Epithelial cell of prostate (primary cell): ENCODE data around the gene USP14.

Experiments used
- DNase-seq: peaks from one replicate; pipeline ENCODE4 v3.0.0-alpha.2; 2011; ENCODE audit warnings: low read depth, low spot score
- H3K27ac ChIP-seq: fragments of 450-650 bp; 2 replicates; pipeline ENCODE4 v1.5.1; 2017; ENCODE audit warnings: mild to moderate bottlenecking

Gene USP14

GRCh38 chr18:220708-221107 is 62.4 kb downstream of the USP14 start:
- no peak for DNase-seq

GRCh38 chr18:225745-226144 is 67.4 kb downstream of the USP14 start:
- no peak overlapping the region for H3K27ac ChIP-seq
- DNase-seq = no peak

More at GRCh38 chr18:220708-221107, 62.4 kb downstream of the USP14 start:
- H3K27ac ChIP-seq = no peak overlapping the region

GRCh38 chr18:227374-227773 is 69.0 kb downstream of the USP14 start:
- H3K27ac ChIP-seq = no peak overlapping the region
- no peak for DNase-seq

- no peak for DNase-seq
- no peak overlapping the region for H3K27ac ChIP-seq
Measured at GRCh38 chr18:227902-228301, 69.5 kb downstream of the USP14 start.

DNA sequence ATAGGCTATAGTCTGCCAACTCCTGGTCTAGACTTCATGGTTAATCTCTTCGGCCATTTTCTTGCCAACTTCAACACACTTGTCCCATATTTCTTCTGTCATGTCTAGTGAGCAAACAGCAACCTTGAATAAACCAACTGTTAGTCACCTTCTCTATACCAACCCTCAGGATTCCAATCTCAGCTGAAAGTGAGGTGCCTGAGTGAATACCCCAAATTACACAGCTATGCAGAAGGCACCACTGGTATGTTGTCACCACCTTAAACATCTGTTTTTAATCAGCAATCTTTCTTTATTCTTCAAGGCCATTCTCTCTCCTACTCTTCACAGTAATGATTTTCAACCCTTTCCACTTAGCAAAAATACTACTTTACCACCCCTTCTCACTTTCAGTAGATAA is 70.2 kb downstream of the USP14 start:
- DNase-seq = no peak
- H3K27ac ChIP-seq = no peak overlapping the region

DNA sequence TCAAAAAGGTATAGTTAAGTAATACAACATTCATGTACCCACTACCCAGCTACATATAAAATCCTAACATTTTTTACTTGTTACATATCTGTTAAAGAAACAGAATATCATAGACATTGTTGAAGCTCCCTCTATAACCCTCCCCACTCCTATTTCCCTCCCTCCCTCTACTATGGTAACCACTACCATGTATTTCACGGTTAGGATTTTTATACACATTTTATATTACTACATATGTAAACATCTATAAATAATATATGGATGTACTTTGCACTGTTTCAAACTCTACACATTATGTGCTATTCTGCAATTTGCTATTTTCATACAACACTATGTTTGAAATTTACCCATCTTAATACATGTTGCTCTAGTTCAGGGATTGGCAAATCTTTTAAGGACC is 73.2 kb downstream of the USP14 start:
- no peak overlapping the region for H3K27ac ChIP-seq
- DNase-seq = no peak

- no peak for DNase-seq
- no peak overlapping the region for H3K27ac ChIP-seq
Measured at GRCh38 chr18:240175-240574, 81.8 kb downstream of the USP14 start.

- no peak overlapping the region for H3K27ac ChIP-seq
- no peak for DNase-seq
Measured at GRCh38 chr18:245282-245847, 87.0 kb downstream of the USP14 start.

GRCh38 chr18:248053-248452 is 89.7 kb downstream of the USP14 start:
- no peak overlapping the region for H3K27ac ChIP-seq

GRCh38 chr18:250685-251084 is 92.3 kb downstream of the USP14 start:
- no peak overlapping the region for H3K27ac ChIP-seq
- DNase-seq = no peak

More at GRCh38 chr18:248053-248452, 89.7 kb downstream of the USP14 start:
- no peak for DNase-seq

- DNase-seq = no peak
Measured at GRCh38 chr18:251572-251971, 93.2 kb downstream of the USP14 start.

GRCh38 chr18:253121-253520 is 94.8 kb downstream of the USP14 start:
- DNase-seq = no peak
- no peak overlapping the region for H3K27ac ChIP-seq

More at GRCh38 chr18:251572-251971, 93.2 kb downstream of the USP14 start:
- no peak overlapping the region for H3K27ac ChIP-seq

GRCh38 chr18:255171-255570 is 96.8 kb downstream of the USP14 start:
- DNase-seq = no peak
- H3K27ac ChIP-seq = no peak overlapping the region

GRCh38 chr18:260547-260946 is 102.2 kb downstream of the USP14 start:
- H3K27ac ChIP-seq = no peak overlapping the region
- DNase-seq = no peak

DNA sequence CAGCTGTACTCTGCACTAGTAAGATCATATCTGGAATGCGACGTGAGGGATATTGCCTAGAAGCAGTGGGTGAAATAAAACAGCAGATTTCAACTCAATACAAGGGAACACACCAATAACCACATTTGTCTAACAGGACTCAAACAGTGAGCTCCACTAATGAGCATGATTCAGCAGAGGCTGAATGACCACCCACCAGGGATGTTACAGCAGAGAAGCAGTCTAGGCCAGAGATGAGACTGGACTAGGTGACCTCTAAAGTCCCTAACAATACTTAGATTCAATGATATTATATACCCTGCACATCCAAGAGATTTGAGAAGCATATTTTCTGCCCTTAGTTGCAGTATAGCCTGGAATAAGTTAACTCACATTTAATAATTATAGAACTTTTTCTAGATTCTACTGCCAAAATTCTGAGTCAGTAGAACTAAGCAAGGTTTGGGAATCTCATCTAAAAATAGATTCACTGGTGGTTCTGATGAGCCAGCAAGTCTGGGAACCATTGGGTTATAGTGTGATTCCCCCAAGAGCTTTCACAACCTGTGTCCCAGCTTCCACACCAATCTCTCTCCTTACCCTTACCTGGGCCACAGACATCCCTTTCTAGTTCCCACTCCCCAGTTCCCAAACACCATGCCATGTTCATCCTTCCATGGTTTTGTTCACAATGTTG is 103.2 kb downstream of the USP14 start:
- no peak for DNase-seq
- H3K27ac ChIP-seq = no peak overlapping the region
